Measurements from ENCODE around the gene C9.
"Not testable (repeated sequence)": the region's sequence is repeated elsewhere in the genome, so short reads cannot be mapped to it uniquely, and the experiment has no call there.

C9 gene

GRCh38 chr5:39371367-39371635, 7.0 kb upstream of the C9 start:
- no peak for DNase-seq (ENCODE audit: low read depth)

GRCh38 chr5:39370555-39371366, 6.5 kb upstream of the C9 start:
- no peak for DNase-seq (ENCODE audit: low read depth)

GRCh38 chr5:39369123-39369815, 5.0 kb upstream of the C9 start:
- DNase-seq (ENCODE audit: low read depth): no peak

GRCh38 chr5:39368116-39368515, 3.8 kb upstream of the C9 start:
- no peak for DNase-seq (ENCODE audit: low read depth)

- DNase-seq (ENCODE audit: low read depth): no peak
Measured at GRCh38 chr5:39367711-39368110, 3.4 kb upstream of the C9 start.

- no peak for DNase-seq (ENCODE audit: low read depth)
Measured at GRCh38 chr5:39363217-39363616, 1.1 kb downstream of the C9 start.

- no peak for DNase-seq (ENCODE audit: low read depth)
Measured at GRCh38 chr5:39362646-39363045, 1.6 kb downstream of the C9 start.

- DNase-seq (ENCODE audit: low read depth): no peak
Measured at GRCh38 chr5:39361306-39361705, 3.0 kb downstream of the C9 start.

GRCh38 chr5:39360471-39361111, 3.7 kb downstream of the C9 start:
- no peak for DNase-seq (ENCODE audit: low read depth)

- DNase-seq (ENCODE audit: low read depth): no peak
Measured at GRCh38 chr5:39356263-39356662, 8.0 kb downstream of the C9 start.

- DNase-seq (ENCODE audit: low read depth): no peak
Measured at GRCh38 chr5:39355324-39355723, 9.0 kb downstream of the C9 start.

GRCh38 chr5:39353717-39354399, 10.4 kb downstream of the C9 start:
- no peak for DNase-seq (ENCODE audit: low read depth)

- DNase-seq (ENCODE audit: low read depth): no peak
Measured at GRCh38 chr5:39352951-39353350, 11.3 kb downstream of the C9 start.

GRCh38 chr5:39352170-39352569, 12.1 kb downstream of the C9 start:
- DNase-seq (ENCODE audit: low read depth): no peak

- no peak for DNase-seq (ENCODE audit: low read depth)
Measured at GRCh38 chr5:39349484-39349883, 14.8 kb downstream of the C9 start.

GRCh38 chr5:39342460-39342859, 21.8 kb downstream of the C9 start:
- no peak for DNase-seq (ENCODE audit: low read depth)

GRCh38 chr5:39341896-39342295, 22.4 kb downstream of the C9 start:
- DNase-seq (ENCODE audit: low read depth): no peak

- DNase-seq (ENCODE audit: low read depth): no peak
Measured at GRCh38 chr5:39340506-39340905, 23.8 kb downstream of the C9 start.

- DNase-seq (ENCODE audit: low read depth): no peak
Measured at GRCh38 chr5:39337252-39337915, 26.9 kb downstream of the C9 start.

GRCh38 chr5:39334296-39334695, 30.0 kb downstream of the C9 start:
- not testable (repeated sequence) for DNase-seq (ENCODE audit: low read depth)

GRCh38 chr5:39333104-39333503, 31.2 kb downstream of the C9 start:
- DNase-seq (ENCODE audit: low read depth): no peak

- no peak for DNase-seq (ENCODE audit: low read depth)
Measured at GRCh38 chr5:39331861-39332381, 32.4 kb downstream of the C9 start.

Data from stimulated activated CD8-positive, alpha-beta memory T cell treated with anti-CD3 and anti-CD28 coated beads, Interleukin-12 subunit alpha, Interleukin-12 subunit beta, amount 100 ng/mL, for 1 hour (primary cell).